Measurements from ENCODE around the gene RAPSN. TPM values are rescaled to one million over a fixed set of nuclear protein-coding genes. Genes with fewer than 3 reads are reported as not detected.
A peak's percentile ranks its signal among the peaks of the same experiment; 100 is the strongest.

RAPSN gene
- total RNA-seq, 6 experiments from 2014 or later, result 0.15 to 0.49 (median 0.25) TPM; not detected in 3

DNA sequence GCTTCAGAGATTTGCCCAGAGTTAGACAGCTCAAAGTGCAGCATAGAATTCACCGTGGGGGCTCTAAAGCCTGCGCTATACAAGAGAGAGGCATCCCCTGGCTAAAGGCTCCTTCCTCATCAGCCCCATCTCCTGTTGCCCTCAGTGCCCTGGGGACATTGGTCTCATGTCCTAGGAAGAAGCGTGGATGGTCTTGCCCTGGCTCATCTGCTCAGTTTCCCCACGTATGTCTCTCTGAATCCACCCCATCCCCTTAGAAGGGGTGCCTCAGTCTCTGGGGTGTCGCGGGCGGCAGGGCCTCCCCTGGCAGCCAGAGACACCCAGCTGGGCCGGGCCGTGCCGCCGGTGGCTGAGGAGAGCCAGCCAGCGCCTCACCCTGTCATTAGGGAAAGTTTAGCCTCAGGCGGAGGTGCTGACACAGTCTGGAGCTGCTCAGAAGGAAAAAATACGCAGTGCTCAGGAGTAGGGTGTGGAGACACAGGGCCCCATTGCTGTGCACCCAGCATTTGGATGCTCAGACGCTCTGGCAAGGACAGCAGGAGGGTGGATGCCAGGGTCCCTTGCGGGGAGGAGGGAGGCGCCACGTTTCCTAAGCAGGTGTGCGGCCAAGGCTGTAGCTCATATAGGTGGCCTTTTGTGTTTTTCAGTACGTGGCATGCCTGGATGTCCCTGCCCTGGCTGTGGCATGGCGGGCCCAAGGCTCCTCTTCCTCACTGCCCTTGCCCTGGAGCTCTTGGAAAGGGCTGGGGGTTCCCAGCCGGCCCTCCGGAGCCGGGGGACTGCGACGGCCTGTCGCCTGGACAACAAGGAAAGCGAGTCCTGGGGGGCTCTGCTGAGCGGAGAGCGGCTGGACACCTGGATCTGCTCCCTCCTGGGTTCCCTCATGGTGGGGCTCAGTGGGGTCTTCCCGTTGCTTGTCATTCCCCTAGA, 39.2 kb downstream of the RAPSN start:
- Histone ChIP-seq H3K4me1 (peaks cover 0 to 15% (median 2%) of the 10 kb centered on the region in 4 donors), H3K36me3 (no peaks in the 10 kb centered on the region), H3K4me3 (peak overlapping the region; percentile 78 to 86 (median 79)), H3K27me3 (no peaks in the 10 kb centered on the region), H3K9me3 (no peaks in the 10 kb centered on the region), H3K27ac (peak overlapping the region in 2 of 3 donors; percentile 75 to 80)
- WGBS (ENCODE audit: insufficient coverage, low coverage, low lambda C conversion rate, missing lambda C conversion rate), result 63% methylated on average over 7 of the region's 31 CpGs
- intact Hi-C loops (cut with DNase I), result no loop called here
- no peak for ATAC-seq
- no peak for TF ChIP-seq POLR2A (IDR thresholded peaks at IDR 0.05)
- TF ChIP-seq, protein P1, sequence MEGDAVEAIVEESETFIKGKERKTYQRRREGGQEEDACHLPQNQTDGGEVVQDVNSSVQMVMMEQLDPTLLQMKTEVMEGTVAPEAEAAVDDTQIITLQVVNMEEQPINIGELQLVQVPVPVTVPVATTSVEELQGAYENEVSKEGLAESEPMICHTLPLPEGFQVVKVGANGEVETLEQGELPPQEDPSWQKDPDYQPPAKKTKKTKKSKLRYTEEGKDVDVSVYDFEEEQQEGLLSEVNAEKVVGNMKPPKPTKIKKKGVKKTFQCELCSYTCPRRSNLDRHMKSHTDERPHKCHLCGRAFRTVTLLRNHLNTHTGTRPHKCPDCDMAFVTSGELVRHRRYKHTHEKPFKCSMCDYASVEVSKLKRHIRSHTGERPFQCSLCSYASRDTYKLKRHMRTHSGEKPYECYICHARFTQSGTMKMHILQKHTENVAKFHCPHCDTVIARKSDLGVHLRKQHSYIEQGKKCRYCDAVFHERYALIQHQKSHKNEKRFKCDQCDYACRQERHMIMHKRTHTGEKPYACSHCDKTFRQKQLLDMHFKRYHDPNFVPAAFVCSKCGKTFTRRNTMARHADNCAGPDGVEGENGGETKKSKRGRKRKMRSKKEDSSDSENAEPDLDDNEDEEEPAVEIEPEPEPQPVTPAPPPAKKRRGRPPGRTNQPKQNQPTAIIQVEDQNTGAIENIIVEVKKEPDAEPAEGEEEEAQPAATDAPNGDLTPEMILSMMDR (IDR thresholded peaks at IDR 0.05), result no peak
- DNase-seq, result no peak

DNA sequence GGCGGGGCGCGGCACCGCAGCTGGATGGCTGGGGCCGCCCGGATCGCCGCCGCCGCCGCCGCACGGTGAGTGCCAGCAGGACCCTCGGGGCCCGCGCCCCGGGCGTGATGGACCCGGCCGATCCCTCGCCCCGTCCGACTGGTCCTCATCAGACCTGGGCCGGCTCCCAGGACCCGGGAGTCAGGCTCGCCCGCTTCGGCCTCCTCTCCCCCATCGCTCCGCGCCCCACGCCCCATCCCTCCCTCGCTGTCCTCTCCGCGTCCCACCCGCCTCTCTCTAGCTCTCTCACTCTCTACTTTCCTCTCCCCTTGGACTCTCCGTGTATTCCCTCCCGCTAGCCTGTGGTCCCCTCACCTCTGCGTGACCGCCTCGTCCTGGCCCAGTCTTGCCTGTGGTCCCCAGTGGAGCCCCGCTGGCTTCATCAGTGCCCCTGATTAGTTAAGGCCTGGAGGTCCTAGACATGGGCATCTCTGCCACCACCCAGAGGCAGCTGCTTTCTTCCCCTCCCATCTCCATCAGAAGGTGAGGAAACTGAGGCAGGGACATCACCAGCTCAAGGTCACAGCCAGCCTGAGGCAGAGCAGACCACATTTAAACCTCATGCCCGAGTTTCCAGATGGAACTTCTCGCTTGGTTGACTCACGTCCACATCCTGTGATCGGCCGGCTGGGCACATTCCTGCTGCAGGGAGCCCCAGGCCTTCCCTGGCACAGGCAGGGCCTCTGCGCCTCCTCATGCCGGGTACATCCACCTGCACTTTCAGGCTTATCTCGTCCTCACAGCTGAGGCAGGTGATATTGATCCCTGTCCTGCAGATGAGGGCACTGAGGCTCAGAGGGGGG, 40.1 kb downstream of the RAPSN start:
- intact Hi-C loops (cut with DNase I), result no loop called here
- 0% methylated on average over 11 of the region's 50 CpGs for WGBS (ENCODE audit: insufficient coverage, low coverage, low lambda C conversion rate, missing lambda C conversion rate)
- peak in 1 of 3 donors; percentile 49 for DNase-seq
- H3K9me3 ChIP-seq, result no peaks in the 10 kb centered on the region
- H3K27me3 ChIP-seq, result no peaks in the 10 kb centered on the region
- peaks cover 0 to 15% (median 2%) of the 10 kb centered on the region in 4 donors for H3K4me1 ChIP-seq
- H3K4me3 ChIP-seq, result peak overlapping the region; percentile 78 to 86 (median 79)
- ATAC-seq, result peak in 1 of 4 donors; percentile 2
- H3K36me3 ChIP-seq, result no peaks in the 10 kb centered on the region
- H3K27ac ChIP-seq, result peak overlapping the region; percentile 69 to 80 (median 75)
- TF ChIP-seq POLR2A (IDR thresholded peaks at IDR 0.05), result no peak
- TF ChIP-seq, protein P1 (IDR thresholded peaks at IDR 0.05), result no peak

DNA sequence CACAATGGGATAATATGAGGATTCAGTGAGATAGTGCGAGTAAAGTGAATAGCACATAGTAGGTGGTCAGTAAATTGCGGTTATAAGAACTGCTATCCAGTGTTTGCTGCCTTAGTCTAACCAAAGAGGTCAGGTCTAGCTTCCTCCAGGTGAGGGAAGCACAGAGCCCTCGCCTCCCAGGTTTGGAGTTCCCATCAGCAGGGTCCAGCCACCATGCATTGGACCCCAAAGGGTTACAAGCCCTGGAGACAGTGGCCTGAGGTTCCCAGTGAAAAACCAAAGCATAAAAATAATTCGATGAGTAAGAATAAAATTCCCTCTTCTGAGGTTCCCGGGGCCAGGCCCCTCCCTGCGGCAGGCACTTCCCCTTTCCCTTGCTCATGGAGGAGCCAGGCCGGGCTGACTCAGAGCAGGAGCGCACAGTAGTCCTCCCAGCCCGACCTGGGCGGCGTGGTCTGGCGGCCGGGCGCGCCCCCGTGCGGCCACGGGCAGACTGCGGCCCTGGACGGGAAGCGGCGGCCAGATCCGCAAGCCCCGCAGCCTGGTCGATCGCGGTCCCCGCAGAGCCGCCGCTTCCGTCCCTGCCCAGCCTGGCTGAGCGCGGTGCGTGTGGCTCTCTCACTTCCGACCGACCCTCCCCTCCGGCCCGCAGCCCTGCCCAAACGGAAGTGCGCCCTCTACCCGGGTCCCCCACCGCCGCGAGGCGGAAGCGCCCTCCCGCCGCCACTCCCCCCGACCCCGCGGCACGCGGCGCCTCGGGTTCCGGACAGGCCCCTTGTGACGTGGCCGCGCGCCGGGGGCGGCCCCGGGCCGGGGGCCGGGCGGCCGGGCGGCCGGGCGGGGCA, 41.0 kb downstream of the RAPSN start, which contains the start of gene SLC39A13:
SLC39A13 (plus strand) TSS at position 845 of the 845 bp plus-strand sequence. CDS start 1,505 bp downstream, outside the sequence.
- WGBS (ENCODE audit: insufficient coverage, low coverage, low lambda C conversion rate, missing lambda C conversion rate), result 0% methylated on average over 17 of the region's 70 CpGs
- ATAC-seq, result peak; percentile 88 to 95 (median 92)
- Histone ChIP-seq H3K9me3 (no peaks in the 10 kb centered on the region), H3K27ac (peak within 1 kb of the TSS; percentile 79 to 91 (median 88)), H3K36me3 (no peaks in the 10 kb centered on the region), H3K4me1 (peaks cover 0 to 15% (median 2%) of the 10 kb centered on the region in 4 donors), H3K4me3 (peak within 1 kb of the TSS; percentile 78 to 86 (median 79)), H3K27me3 (no peaks in the 10 kb centered on the region)
- intact Hi-C loops (cut with DNase I), result no loop called here
- DNase-seq, result peak; percentile 97
- TF ChIP-seq, protein P1 (IDR thresholded peaks at IDR 0.05), result peak; percentile 83 to 97 (median 95)
- peak; percentile 93 for TF ChIP-seq POLR2A (IDR thresholded peaks at IDR 0.05)

Data from right lobe of liver (tissue), 6 donors.